HG03025 (cell line): ENCODE data around the gene TFAP2E.

Experiments
- ATAC-seq: cut with Tn5 transposase; IDR thresholded peaks from one replicate; pipeline ENCODE4 v1.9.1; 2021; ENCODE audit warnings: mild to moderate bottlenecking, moderate library complexity; ENCODE audit not compliant: unreplicated experiment, low FRiP score

TFAP2E gene

DNA sequence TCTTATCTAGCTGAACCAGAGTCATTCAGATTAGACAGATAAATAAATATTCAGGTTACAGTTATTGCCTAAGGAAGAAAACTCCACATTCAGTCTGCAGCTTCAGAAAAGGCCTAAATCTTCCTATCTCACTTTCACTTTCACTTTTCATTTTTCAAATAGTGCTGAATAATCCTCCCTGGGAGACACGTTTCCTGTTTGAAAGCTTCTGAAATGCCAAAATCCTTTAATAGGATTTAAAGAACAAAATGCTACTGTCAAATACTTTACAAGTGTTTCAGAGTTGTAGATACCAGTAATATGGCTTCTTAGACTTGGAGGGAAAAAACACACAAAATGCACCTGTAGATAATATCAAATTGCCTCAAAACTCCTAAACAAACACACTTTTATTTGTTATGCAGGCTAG is 64.3 kb downstream of the TFAP2E start:
- ATAC-seq, result no peak

DNA sequence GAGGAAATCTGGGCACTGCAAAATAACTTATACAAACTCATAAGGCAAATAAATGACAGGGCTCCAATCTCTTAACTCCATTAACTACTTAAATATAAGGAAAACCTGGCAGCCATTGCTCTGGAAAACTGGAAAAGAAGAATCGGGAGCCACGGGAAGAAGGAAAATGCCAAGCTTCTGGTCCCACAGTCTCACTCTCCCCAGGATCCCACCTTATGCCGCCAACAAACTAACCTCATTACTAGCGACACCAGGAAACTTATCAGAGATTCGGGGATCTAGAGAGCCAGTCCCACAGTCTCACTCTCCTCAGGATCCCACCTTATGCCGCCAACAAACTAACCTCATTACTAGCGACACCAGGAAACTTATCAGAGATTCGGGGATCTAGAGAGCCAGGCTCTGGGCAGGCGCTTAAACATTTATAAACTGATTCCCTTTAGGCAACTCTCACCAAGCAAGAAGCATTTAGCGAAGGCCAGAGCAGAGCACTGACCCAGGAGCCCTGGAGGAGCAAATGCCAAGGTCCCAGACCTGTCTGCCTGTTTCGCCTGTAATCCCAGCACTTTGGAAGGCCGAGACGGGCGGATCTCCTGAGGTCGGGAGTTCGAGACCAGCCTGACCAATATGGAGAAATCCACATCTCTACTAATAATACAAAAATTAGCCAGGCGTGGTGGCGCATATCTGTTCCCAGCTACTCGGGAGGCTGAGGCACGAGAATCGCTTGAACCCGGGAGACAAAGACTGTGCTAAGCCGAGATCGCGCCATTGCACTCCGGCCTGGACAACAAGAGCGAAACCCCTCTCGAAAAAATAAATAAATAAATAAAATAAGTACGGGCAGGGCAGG is 67.5 kb downstream of the TFAP2E start:
- no peak for ATAC-seq

DNA sequence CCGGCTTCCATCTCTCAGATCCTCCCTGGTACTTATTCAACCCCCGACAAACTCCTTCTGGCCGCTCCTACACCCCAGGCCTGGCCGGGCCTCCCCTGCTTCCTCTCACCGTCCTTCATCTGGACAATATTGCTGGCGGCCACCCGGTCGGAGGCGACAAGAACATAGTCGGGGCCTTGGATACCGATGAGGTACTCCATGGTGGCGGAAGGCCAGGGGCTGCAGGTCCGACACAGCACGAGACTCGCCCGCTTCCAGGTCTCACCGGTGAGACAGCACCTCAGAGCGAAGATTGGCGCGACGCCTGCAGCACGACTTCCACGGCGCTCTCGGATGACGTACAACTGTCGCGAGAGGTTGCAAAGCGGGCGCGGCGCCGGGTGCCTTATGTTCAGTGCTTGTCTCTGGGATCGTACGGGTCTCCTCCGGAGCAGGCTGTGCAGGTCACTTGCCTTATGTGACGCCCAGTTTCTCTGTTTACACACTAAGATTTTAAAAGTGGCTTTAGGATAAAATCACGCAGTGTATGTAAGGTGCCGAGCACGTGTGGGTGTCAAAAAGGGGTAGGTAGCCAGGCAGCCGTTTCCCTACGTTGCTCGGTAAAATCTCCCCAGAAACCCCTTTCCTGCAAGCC is 68.2 kb downstream of the TFAP2E start, which contains the start of gene PSMB2:
Gene PSMB2, minus strand, starts transcription at position 294 of the 634 bp plus-strand sequence. Its CDS starts 94 bp downstream, at position 200.
- ATAC-seq, result peak; percentile 68

DNA sequence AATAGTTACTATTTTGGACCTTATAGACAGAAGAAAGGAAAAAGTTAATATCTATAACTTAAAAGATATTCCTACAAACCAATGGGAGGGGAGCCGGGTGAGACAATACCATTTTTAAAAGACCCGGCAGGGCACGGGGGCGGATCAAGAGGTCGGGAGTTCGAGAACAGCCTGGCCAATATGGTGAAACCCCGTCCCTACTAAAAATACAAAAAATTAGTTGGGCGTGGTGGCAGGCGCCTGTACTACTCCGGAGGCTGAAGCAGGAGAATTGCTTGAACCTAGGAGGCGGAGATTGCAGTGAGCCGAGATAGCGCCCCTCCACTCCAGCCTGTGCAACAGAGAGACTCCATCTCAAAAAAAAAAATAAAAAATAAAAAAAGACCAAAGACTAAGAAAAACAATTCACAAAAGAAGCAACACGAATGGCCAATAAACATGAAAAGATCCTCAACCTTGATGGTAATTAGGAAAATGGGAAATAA is 69.4 kb downstream of the TFAP2E start:
- ATAC-seq, result no peak

DNA sequence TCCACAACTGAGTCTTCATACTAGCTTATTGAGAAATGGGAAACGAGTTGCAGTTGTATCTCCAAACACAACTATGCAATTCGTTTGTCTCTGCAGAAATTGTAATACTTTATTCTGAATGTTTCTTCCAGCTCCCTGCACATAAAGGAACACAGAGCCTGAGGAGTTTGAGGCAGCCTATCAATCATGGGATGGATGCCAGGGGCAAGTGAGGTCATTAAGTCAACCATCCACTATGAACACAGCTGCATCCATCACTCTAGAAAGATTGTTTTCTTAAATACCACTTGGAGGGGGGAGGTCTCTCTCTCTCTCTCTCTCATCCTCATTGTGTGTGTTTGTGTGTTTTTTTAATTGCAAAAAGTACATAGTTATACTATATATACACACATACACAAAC is 71.1 kb downstream of the TFAP2E start:
- ATAC-seq, result no peak
